ENCODE data around the gene OR10H2.

- TF ChIP-seq CTCF (IDR thresholded peaks at IDR 0.05) (no peak), POLR2A (IDR thresholded peaks at IDR 0.05) (no peak)
These were observed 47.4 kb downstream of the OR10H2 start for GRCh38 chr19:15775249-15775648.
